Measurements from ENCODE around the gene MORF4L1.

Gene MORF4L1

GRCh38 chr15:78850352-78850751, 22.3 kb upstream of the MORF4L1 start:
- no peak overlapping the region for H3K4me2 ChIP-seq (ENCODE audit: low read length)
- TF ChIP-seq EZH2phosphoT487 (IDR thresholded peaks at IDR 0.05; ENCODE audit: borderline replicate concordance, low read length) (no peak), CTCF (IDR thresholded peaks at IDR 0.05; ENCODE audit: low read depth, low read length, poor library complexity, severe bottlenecking) (no peak)
- no peaks in the 10 kb centered on the region for H3K79me2 ChIP-seq (ENCODE audit: control insufficient read depth, low read length)
- no peaks in the 10 kb centered on the region for H4K20me1 ChIP-seq (ENCODE audit: control insufficient read depth, insufficient read depth, low read depth, low read length)
- no peaks in the 10 kb centered on the region for H3K9me3 ChIP-seq (ENCODE audit: control insufficient read depth, insufficient read depth, low read length)
- no peaks in the 10 kb centered on the region for H3K27me3 ChIP-seq (ENCODE audit: control insufficient read depth, low read length)
- no peak overlapping the region for H3K27ac ChIP-seq (ENCODE audit: low read depth, low read length)
- no peaks in the 10 kb centered on the region for H3K9me2 ChIP-seq (replicated peaks; ENCODE audit: control insufficient read depth, low read length)
- H3K4me1 ChIP-seq (ENCODE audit: control insufficient read depth, low read length) = peaks cover 18% of the 10 kb centered on the region
- H3K4me3 ChIP-seq (ENCODE audit: low read length) = no peak overlapping the region
- H3K36me3 ChIP-seq (ENCODE audit: control insufficient read depth, low read length) = no peaks in the 10 kb centered on the region
- H3F3A ChIP-seq (ENCODE audit: control insufficient read depth, insufficient read depth) = no peaks in the 10 kb centered on the region

- H3K9me3 ChIP-seq (ENCODE audit: control insufficient read depth, insufficient read depth, low read length) = no peaks in the 10 kb centered on the region
- H3K4me3 ChIP-seq (ENCODE audit: low read length) = no peak overlapping the region
- no peaks in the 10 kb centered on the region for H4K20me1 ChIP-seq (ENCODE audit: control insufficient read depth, insufficient read depth, low read depth, low read length)
- no peaks in the 10 kb centered on the region for H3K27me3 ChIP-seq (ENCODE audit: control insufficient read depth, low read length)
- no peak for TF ChIP-seq EZH2phosphoT487 (IDR thresholded peaks at IDR 0.05; ENCODE audit: borderline replicate concordance, low read length)
- TF ChIP-seq CTCF (IDR thresholded peaks at IDR 0.05; ENCODE audit: low read depth, low read length, poor library complexity, severe bottlenecking) = no peak
- H3K79me2 ChIP-seq (ENCODE audit: control insufficient read depth, low read length) = no peaks in the 10 kb centered on the region
- H3K27ac ChIP-seq (ENCODE audit: low read depth, low read length) = no peak overlapping the region
- H3K4me1 ChIP-seq (ENCODE audit: control insufficient read depth, low read length) = peaks cover 18% of the 10 kb centered on the region
- no peaks in the 10 kb centered on the region for H3K9me2 ChIP-seq (replicated peaks; ENCODE audit: control insufficient read depth, low read length)
- no peaks in the 10 kb centered on the region for H3K36me3 ChIP-seq (ENCODE audit: control insufficient read depth, low read length)
- H3F3A ChIP-seq (ENCODE audit: control insufficient read depth, insufficient read depth) = no peaks in the 10 kb centered on the region
- no peak overlapping the region for H3K4me2 ChIP-seq (ENCODE audit: low read length)
Measured at GRCh38 chr15:78850941-78851755, 21.5 kb upstream of the MORF4L1 start.

- Histone ChIP-seq H3K27ac (ENCODE audit: low read depth, low read length) (no peak overlapping the region), H3K27me3 (ENCODE audit: control insufficient read depth, low read length) (no peaks in the 10 kb centered on the region), H4K20me1 (ENCODE audit: control insufficient read depth, insufficient read depth, low read depth, low read length) (no peaks in the 10 kb centered on the region), H3K4me2 (ENCODE audit: low read length) (no peak overlapping the region), H3K36me3 (ENCODE audit: control insufficient read depth, low read length) (no peaks in the 10 kb centered on the region), H3K9me2 (replicated peaks; ENCODE audit: control insufficient read depth, low read length) (no peaks in the 10 kb centered on the region), H3K79me2 (ENCODE audit: control insufficient read depth, low read length) (no peaks in the 10 kb centered on the region), H3K4me1 (ENCODE audit: control insufficient read depth, low read length) (peaks cover 7% of the 10 kb centered on the region), H3K9me3 (ENCODE audit: control insufficient read depth, insufficient read depth, low read length) (no peaks in the 10 kb centered on the region), H3F3A (ENCODE audit: control insufficient read depth, insufficient read depth) (no peaks in the 10 kb centered on the region), H3K4me3 (ENCODE audit: low read length) (no peak overlapping the region)
- TF ChIP-seq EZH2phosphoT487 (IDR thresholded peaks at IDR 0.05; ENCODE audit: borderline replicate concordance, low read length) (no peak), CTCF (IDR thresholded peaks at IDR 0.05; ENCODE audit: low read depth, low read length, poor library complexity, severe bottlenecking) (no peak)
Measured at GRCh38 chr15:78853500-78853899, 19.2 kb upstream of the MORF4L1 start.
